ENCODE measurements around the gene PAQR4. TPM values are rescaled to one million over a fixed set of nuclear protein-coding genes. Genes with fewer than 3 reads are reported as not detected.

The PAQR4 gene
- total RNA-seq, 1 donor: 3.1 TPM

DNA sequence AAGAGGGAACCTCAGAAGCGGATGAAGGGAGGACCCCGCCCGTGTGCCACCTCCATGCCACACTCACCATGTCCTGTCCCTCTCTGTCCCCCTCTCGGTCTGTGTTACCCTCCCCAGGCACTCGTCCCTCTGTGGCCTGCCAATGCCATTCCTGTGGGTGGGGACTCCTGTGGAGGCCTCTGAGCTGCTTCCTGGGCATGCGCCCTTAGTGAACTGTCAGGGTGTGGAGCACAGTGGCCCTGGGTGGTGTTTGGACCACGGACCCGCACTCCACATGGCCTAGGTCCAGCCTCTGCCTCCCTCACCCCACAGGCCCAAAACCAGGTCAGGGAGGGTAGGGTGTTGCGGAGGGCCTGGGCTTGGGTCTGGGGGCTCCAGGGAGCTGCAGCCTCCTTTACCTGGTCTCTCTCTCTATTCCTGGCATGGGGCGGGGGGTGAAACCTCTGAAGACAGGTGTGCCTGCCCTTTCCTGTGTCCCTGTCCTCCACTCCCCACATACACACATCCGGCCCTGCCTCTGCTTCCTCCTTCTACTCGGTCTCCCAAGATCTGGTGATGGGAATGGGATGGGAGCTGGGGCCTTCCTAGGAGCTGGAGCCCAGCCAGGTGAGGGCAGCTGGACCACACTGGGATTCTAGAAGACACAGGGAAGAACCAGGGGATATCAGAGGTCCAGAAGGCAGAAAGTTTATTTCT, 22.6 kb downstream of the PAQR4 start:
- Histone ChIP-seq H3K27me3 (ENCODE audit: insufficient read depth, low read length) (no peaks in the 10 kb centered on the region), H3K4me1 (ENCODE audit: insufficient read depth, low read length) (no peaks in the 10 kb centered on the region), H3K4me3 (ENCODE audit: low read length) (no peak overlapping the region), H3K9me3 (ENCODE audit: low read depth, low read length) (no peaks in the 10 kb centered on the region)

DNA sequence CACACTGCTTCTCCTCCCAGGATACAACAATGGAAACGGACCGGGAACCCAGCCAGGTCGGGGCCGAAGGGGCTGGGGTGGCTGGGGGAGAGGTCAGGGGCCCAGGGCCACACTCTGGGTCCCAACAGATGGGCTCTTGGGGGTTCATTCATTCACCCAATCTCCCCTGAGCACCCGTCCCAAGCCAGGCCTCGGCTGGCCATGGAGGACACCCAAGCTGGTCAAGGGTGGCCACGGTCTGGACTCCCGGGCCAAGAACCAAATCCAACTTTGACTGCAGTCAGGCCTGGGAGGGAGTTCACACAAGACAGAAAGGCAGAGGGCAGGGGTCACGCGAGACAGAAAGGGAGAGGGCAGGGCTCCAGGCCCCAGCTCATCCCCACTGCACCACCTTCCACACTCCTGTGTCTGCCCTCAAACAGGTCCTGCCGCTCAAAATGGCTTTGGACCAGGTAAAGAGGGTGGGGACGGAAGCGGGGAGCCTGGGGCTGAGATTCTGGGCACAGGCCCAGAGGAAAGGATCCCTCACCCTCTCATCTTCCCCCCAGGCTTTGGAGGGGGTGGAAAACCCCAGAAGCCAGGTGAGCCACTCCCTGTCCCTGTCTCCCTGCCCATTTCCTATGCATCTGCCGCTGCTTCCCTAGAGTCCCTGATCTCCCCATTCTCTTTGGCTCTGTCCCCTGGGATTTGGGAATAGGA, 23.4 kb downstream of the PAQR4 start:
- no peaks in the 10 kb centered on the region for H3K9me3 ChIP-seq (ENCODE audit: low read depth, low read length)
- no peak overlapping the region for H3K4me3 ChIP-seq (ENCODE audit: low read length)
- no peaks in the 10 kb centered on the region for H3K27me3 ChIP-seq (ENCODE audit: insufficient read depth, low read length)
- H3K4me1 ChIP-seq (ENCODE audit: insufficient read depth, low read length): no peaks in the 10 kb centered on the region

DNA sequence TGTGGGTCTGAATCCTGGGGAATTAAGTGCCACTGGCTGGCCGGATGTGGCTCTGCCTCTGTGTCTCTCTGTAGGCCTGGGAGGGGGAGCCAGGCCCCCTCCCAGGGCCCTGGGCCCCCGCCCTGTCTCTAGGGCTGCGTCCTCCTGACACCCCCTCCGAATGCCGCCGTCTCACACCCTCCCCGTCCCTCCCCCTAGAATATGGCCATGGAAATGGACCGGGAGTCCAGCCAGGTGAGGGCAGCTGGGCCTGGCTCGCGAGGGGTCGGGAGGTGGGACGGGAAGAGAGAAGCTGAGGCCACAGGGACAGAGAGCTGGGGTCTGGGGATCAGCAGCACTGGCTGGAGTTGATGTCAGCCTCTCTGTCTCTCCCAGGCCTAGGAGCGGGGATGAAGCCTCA, 27.1 kb downstream of the PAQR4 start:
- Histone ChIP-seq H3K9me3 (ENCODE audit: low read depth, low read length) (no peaks in the 10 kb centered on the region), H3K4me3 (ENCODE audit: low read length) (no peak overlapping the region), H3K4me1 (ENCODE audit: insufficient read depth, low read length) (no peaks in the 10 kb centered on the region), H3K27me3 (ENCODE audit: insufficient read depth, low read length) (no peaks in the 10 kb centered on the region)

GRCh38 chr16:2999929-3000328, 30.8 kb downstream of the PAQR4 start:
- Histone ChIP-seq H3K4me3 (ENCODE audit: low read length) (no peak overlapping the region), H3K4me1 (ENCODE audit: insufficient read depth, low read length) (peaks cover 3% of the 10 kb centered on the region)

GRCh38 chr16:3000540-3000939, 31.4 kb downstream of the PAQR4 start:
- H3K9me3 ChIP-seq (ENCODE audit: low read depth, low read length): no peaks in the 10 kb centered on the region
- no peak overlapping the region for H3K4me3 ChIP-seq (ENCODE audit: low read length)
- peaks cover 5% of the 10 kb centered on the region for H3K4me1 ChIP-seq (ENCODE audit: insufficient read depth, low read length)
- H3K27me3 ChIP-seq (ENCODE audit: insufficient read depth, low read length): no peaks in the 10 kb centered on the region

More at GRCh38 chr16:2999929-3000328, 30.8 kb downstream of the PAQR4 start:
- H3K9me3 ChIP-seq (ENCODE audit: low read depth, low read length): no peaks in the 10 kb centered on the region
- H3K27me3 ChIP-seq (ENCODE audit: insufficient read depth, low read length): no peaks in the 10 kb centered on the region

- Histone ChIP-seq H3K27me3 (ENCODE audit: insufficient read depth, low read length) (no peaks in the 10 kb centered on the region), H3K4me1 (ENCODE audit: insufficient read depth, low read length) (peaks cover 10% of the 10 kb centered on the region), H3K9me3 (ENCODE audit: low read depth, low read length) (no peaks in the 10 kb centered on the region), H3K4me3 (ENCODE audit: low read length) (no peak overlapping the region)
Measured at GRCh38 chr16:3001316-3001715, 32.2 kb downstream of the PAQR4 start.

DNA sequence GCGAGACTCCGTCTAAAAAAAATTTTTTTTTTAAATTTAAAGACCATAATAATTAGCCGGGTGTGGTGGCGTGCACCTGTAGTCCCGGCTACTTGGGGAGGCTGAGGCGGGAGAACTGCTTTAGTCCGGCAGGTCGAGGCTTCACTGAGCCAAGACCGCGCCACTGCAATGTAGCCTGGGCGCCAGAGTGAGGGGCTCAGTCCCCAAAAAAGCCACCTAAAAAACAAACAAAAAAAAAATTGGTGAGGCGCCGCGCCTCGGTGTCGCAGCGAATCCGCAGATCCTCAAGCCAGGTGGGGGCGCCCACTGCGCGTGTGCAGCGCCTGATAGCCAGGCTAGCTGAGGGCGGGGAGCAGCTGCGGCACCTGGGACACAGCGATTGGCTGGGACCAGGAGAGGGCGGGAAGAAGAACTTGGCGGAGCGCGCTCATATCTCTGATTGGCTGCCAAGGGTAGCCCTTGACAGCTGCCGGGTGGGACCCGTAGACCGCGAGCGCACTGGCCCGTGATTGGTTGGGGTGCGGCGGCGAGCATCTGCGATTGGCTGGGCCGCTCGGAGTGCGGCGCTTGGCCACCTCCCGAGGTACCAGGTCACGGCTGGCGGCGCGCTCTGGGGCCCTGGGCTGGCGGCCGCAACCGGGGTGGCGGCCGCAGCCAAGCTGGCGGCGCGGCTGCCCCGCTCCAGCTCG, 34.6 kb downstream of the PAQR4 start:
- H3K9me3 ChIP-seq (ENCODE audit: low read depth, low read length): no peaks in the 10 kb centered on the region
- peaks cover 34% of the 10 kb centered on the region for H3K4me1 ChIP-seq (ENCODE audit: insufficient read depth, low read length)
- no peak overlapping the region for H3K4me3 ChIP-seq (ENCODE audit: low read length)
- H3K27me3 ChIP-seq (ENCODE audit: insufficient read depth, low read length): no peaks in the 10 kb centered on the region

DNA sequence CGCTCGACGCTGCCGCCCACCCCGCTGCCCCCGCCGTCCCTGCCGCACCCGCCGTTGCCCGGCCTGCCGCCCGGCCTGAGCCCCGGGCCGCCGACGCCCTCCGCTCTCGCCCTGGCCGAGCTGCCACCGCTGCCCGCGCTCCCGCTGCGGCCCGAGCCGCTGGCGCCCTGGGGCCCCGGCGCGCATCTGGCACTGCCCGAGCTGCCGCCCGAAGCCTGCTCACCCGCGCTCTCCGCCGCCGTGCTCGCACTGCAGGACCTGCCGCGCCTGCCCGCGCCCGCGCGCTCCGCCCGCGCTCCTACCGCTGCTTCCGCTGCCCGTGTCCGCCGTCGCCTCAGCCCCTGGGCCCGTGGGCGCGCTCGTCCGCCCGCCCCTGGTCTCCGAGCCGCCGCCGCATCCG, 35.2 kb downstream of the PAQR4 start:
- peaks cover 40% of the 10 kb centered on the region for H3K4me1 ChIP-seq (ENCODE audit: insufficient read depth, low read length)
- H3K9me3 ChIP-seq (ENCODE audit: low read depth, low read length): no peaks in the 10 kb centered on the region
- H3K27me3 ChIP-seq (ENCODE audit: insufficient read depth, low read length): no peaks in the 10 kb centered on the region
- no peak overlapping the region for H3K4me3 ChIP-seq (ENCODE audit: low read length)

DNA sequence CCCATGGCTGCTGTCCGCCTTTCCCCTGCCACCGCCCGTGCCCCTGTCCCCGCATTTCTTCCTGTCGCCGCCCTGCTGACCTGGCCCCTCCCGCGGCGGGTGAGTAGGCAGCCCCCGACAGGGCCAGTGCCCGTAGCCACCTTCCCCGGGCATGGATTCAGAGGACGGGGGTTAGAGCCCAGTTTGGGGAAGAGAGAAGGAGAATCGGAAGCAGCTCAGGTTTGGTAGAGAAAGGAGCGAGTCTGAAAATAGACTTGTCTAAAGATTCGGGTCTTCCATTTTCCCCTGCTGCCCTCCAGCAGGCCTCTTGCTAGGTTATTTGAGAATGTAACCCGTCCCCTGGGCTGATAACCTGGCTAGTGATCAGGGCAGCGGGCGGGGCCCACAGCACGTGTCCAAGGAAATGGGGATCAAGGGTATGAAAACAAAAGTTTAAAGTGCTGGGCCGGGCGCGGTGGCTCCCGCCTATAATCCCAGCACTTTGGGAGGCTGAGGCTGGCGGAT, 35.7 kb downstream of the PAQR4 start:
- Histone ChIP-seq H3K9me3 (ENCODE audit: low read depth, low read length) (no peaks in the 10 kb centered on the region), H3K4me3 (ENCODE audit: low read length) (peak overlapping the region; percentile 35), H3K27me3 (ENCODE audit: insufficient read depth, low read length) (no peaks in the 10 kb centered on the region), H3K4me1 (ENCODE audit: insufficient read depth, low read length) (peaks cover 43% of the 10 kb centered on the region)

- Histone ChIP-seq H3K27me3 (ENCODE audit: insufficient read depth, low read length) (no peaks in the 10 kb centered on the region), H3K4me1 (ENCODE audit: insufficient read depth, low read length) (peaks cover 43% of the 10 kb centered on the region), H3K9me3 (ENCODE audit: low read depth, low read length) (no peaks in the 10 kb centered on the region), H3K4me3 (ENCODE audit: low read length) (peak overlapping the region; percentile 21)
Measured at GRCh38 chr16:3007059-3007956, 38.2 kb downstream of the PAQR4 start.

DNA sequence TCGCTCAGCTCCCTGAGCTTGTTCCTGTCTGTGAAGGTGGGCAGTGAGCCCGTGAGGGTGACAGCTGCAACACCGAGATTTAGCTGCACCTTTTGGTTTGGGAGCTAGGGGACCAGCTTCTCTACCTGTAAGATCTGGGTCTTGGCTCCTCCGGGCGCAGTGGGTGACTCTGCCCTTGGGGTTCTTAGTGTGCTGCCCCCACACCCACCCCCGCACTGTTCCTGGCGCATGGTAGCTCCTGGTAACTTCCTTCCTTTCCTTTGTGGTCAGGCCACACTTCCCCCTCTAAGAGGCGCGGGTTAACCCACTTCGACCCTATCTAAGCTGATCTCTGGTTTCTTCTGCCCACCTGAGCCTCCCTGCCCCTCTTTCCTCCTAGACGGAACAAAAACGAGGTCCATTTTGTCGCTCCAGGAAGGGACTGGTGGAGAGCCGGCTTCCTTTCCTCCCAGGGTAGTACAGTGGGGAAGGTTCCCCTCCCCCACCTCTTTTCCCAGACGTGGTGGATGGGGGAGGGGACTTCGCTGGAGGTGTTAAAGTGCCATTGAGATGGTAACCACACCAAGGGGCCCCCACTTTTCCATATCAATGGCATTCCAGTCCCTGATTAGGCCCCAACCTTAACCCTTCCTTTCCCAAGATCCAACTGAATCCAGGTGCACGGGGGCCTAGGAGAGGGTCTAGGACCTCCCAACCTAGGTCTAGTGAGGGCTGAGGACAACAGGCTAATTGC, 39.0 kb downstream of the PAQR4 start:
- Histone ChIP-seq H3K4me3 (ENCODE audit: low read length) (peak overlapping the region; percentile 21), H3K27me3 (ENCODE audit: insufficient read depth, low read length) (no peaks in the 10 kb centered on the region), H3K9me3 (ENCODE audit: low read depth, low read length) (no peaks in the 10 kb centered on the region), H3K4me1 (ENCODE audit: insufficient read depth, low read length) (peaks cover 43% of the 10 kb centered on the region)

DNA sequence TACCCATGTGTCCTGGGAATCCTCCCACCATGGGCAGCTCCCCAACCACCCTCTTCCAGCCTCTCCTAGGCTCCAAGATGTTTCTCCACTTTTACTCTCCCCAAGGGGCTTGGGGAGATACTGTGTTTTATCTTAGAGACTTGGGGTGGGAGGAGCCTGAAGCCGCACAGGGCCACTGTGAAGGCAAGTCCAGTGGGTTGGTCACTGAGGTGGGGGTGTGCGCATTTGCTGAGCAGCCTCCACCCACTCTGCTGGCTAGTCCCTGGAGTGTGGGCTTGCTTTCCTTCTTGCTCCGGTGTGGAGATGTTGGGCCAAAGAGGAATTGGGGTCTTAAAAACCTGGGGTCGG, 39.5 kb downstream of the PAQR4 start:
- H3K27me3 ChIP-seq (ENCODE audit: insufficient read depth, low read length): no peaks in the 10 kb centered on the region
- H3K4me1 ChIP-seq (ENCODE audit: insufficient read depth, low read length): peaks cover 43% of the 10 kb centered on the region
- H3K9me3 ChIP-seq (ENCODE audit: low read depth, low read length): no peaks in the 10 kb centered on the region
- H3K4me3 ChIP-seq (ENCODE audit: low read length): no peak overlapping the region

DNA sequence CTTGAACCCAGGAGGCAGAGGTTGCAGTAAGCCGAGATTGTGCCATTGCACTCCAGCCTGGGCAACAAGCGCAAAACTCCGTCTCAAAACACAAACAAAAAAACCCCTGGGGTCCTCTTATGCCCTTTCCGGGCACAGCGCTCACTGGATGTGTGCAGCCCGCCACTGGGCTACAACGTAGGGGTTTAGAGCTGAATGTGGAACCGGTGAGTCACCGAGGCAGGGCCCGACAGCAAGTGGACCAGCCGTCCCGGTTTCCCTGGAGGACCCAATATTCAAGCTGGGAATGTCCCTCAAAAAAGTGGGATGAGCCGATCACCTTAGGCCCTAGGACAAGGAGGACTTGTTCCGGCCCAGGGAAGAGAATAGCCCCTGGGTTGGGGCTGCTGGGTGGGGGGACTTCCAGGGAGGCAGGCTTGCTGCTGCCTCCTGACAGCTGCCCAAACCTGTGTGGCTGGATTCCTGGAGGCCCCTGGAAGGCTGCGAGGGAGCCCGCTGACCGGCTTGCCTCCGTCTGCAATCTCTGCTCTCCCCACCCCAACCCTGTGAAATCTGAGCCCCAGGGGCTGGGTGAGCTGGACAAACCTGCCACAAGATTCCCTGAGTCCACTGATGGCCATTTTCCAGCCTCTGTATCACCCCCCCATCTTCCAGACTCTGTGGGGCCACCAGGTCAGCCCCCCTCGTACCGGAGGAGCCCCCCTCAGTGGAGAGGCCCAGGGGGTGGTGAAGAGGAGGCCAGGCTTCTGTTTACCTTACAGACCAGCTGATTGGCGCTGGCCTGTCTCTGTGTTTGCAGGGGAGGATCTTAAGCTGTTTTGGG, 40.6 kb downstream of the PAQR4 start:
- H3K4me3 ChIP-seq (ENCODE audit: low read length): no peak overlapping the region
- H3K9me3 ChIP-seq (ENCODE audit: low read depth, low read length): no peaks in the 10 kb centered on the region
- peaks cover 42% of the 10 kb centered on the region for H3K4me1 ChIP-seq (ENCODE audit: insufficient read depth, low read length)
- H3K27me3 ChIP-seq (ENCODE audit: insufficient read depth, low read length): no peaks in the 10 kb centered on the region

All from mononuclear cell (primary cell).